Activated naive CD8-positive, alpha-beta T cell treated with anti-CD3 and anti-CD28 coated beads, Interleukin-2, amount 50 U/mL, for 24 hours (primary cell): ENCODE measurements around the gene NRDE2.
A peak's percentile ranks its signal among the peaks of the same experiment; 100 is the strongest.

Source experiments
- ATAC-seq: fragments of 150-1000 bp; cut with Tn5 transposase; one replicate; pipeline ENCODE4 v1.10.0; 2021
- DNase-seq: peaks from one replicate; pipeline ENCODE4 v3.0.0; 2021
- H3K27ac Mint-ChIP-seq: one replicate; pipeline ENCODE4 v1.8.0; 2021; ENCODE audit warnings: mild to moderate bottlenecking, mixed read lengths
- H3K27me3 Mint-ChIP-seq: one replicate; pipeline ENCODE4 v1.8.0; 2021; ENCODE audit warnings: mixed read lengths
- H3K36me3 Mint-ChIP-seq: one replicate; pipeline ENCODE4 v1.8.0; 2021; ENCODE audit warnings: low read depth, mixed read lengths
- H3K4me1 Mint-ChIP-seq: one replicate; pipeline ENCODE4 v1.8.0; 2021; ENCODE audit warnings: mixed read lengths
- H3K4me3 Mint-ChIP-seq: one replicate; pipeline ENCODE4 v1.8.0; 2021; ENCODE audit warnings: mild to moderate bottlenecking, moderate library complexity, mixed read lengths
- H3K9me3 Mint-ChIP-seq: one replicate; pipeline ENCODE4 v1.8.0; 2021; ENCODE audit warnings: mixed read lengths

Gene NRDE2

GRCh38 chr14:90319173-90319572, 12.6 kb downstream of the NRDE2 start:
- Mint-ChIP-seq H3K4me1 (peaks cover 23% of the 10 kb centered on the region), H3K9me3 (peaks cover 12% of the 10 kb centered on the region), H3K27ac (peak overlapping the region; percentile 80), H3K4me3 (no peak overlapping the region), H3K27me3 (no peaks in the 10 kb centered on the region), H3K36me3 (peaks cover 40% of the 10 kb centered on the region)
- DNase-seq = no peak
- ATAC-seq = no peak

- Mint-ChIP-seq H3K4me1 (peaks cover 22% of the 10 kb centered on the region), H3K9me3 (peaks cover 12% of the 10 kb centered on the region), H3K4me3 (no peak overlapping the region), H3K27ac (no peak overlapping the region), H3K36me3 (peaks cover 46% of the 10 kb centered on the region), H3K27me3 (no peaks in the 10 kb centered on the region)
- no peak for DNase-seq
- ATAC-seq = no peak
These were observed 13.7 kb downstream of the NRDE2 start for GRCh38 chr14:90318016-90318415.

GRCh38 chr14:90317286-90317685, 14.5 kb downstream of the NRDE2 start:
- DNase-seq (no peak), ATAC-seq (no peak)
- no peaks in the 10 kb centered on the region for H3K27me3 Mint-ChIP-seq
- peaks cover 48% of the 10 kb centered on the region for H3K36me3 Mint-ChIP-seq
- no peak overlapping the region for H3K4me3 Mint-ChIP-seq
- peaks cover 22% of the 10 kb centered on the region for H3K4me1 Mint-ChIP-seq
- no peak overlapping the region for H3K27ac Mint-ChIP-seq
- peaks cover 12% of the 10 kb centered on the region for H3K9me3 Mint-ChIP-seq

- Mint-ChIP-seq H3K4me1 (no peaks in the 10 kb centered on the region), H3K9me3 (no peaks in the 10 kb centered on the region), H3K4me3 (no peak overlapping the region), H3K36me3 (peaks cover 49% of the 10 kb centered on the region), H3K27me3 (no peaks in the 10 kb centered on the region), H3K27ac (no peak overlapping the region)
- DNase-seq = no peak
- no peak for ATAC-seq
These were observed 23.2 kb downstream of the NRDE2 start for GRCh38 chr14:90308561-90308960.

GRCh38 chr14:90305176-90305601, 26.6 kb downstream of the NRDE2 start:
- ATAC-seq (no peak), DNase-seq (no peak)
- Mint-ChIP-seq H3K9me3 (no peaks in the 10 kb centered on the region), H3K27ac (no peak overlapping the region), H3K36me3 (peaks cover 43% of the 10 kb centered on the region), H3K4me3 (no peak overlapping the region), H3K4me1 (peaks cover 4% of the 10 kb centered on the region), H3K27me3 (no peaks in the 10 kb centered on the region)

GRCh38 chr14:90304502-90304901, 27.2 kb downstream of the NRDE2 start:
- peaks cover 40% of the 10 kb centered on the region for H3K36me3 Mint-ChIP-seq
- peaks cover 4% of the 10 kb centered on the region for H3K4me1 Mint-ChIP-seq
- H3K27ac Mint-ChIP-seq = no peak overlapping the region

GRCh38 chr14:90303473-90303872, 28.3 kb downstream of the NRDE2 start:
- Mint-ChIP-seq H3K27me3 (no peaks in the 10 kb centered on the region), H3K4me1 (peaks cover 4% of the 10 kb centered on the region), H3K36me3 (peaks cover 31% of the 10 kb centered on the region), H3K27ac (no peak overlapping the region), H3K4me3 (no peak overlapping the region), H3K9me3 (no peaks in the 10 kb centered on the region)
- ATAC-seq = no peak
- DNase-seq = no peak

More at GRCh38 chr14:90304502-90304901, 27.2 kb downstream of the NRDE2 start:
- no peak for DNase-seq
- no peaks in the 10 kb centered on the region for H3K27me3 Mint-ChIP-seq
- no peak for ATAC-seq
- H3K9me3 Mint-ChIP-seq = no peaks in the 10 kb centered on the region
- no peak overlapping the region for H3K4me3 Mint-ChIP-seq

- H3K27ac Mint-ChIP-seq = no peak overlapping the region
- no peak for DNase-seq
- H3K27me3 Mint-ChIP-seq = no peaks in the 10 kb centered on the region
- no peak overlapping the region for H3K4me3 Mint-ChIP-seq
- H3K9me3 Mint-ChIP-seq = no peaks in the 10 kb centered on the region
- ATAC-seq = no peak
- peaks cover 29% of the 10 kb centered on the region for H3K36me3 Mint-ChIP-seq
- H3K4me1 Mint-ChIP-seq = peaks cover 4% of the 10 kb centered on the region
These were observed 29.0 kb downstream of the NRDE2 start for GRCh38 chr14:90302529-90303303.

GRCh38 chr14:90301668-90302090, 30.1 kb downstream of the NRDE2 start:
- Mint-ChIP-seq H3K9me3 (no peaks in the 10 kb centered on the region), H3K27me3 (no peaks in the 10 kb centered on the region), H3K4me3 (no peak overlapping the region), H3K27ac (no peak overlapping the region), H3K36me3 (peaks cover 29% of the 10 kb centered on the region), H3K4me1 (peaks cover 4% of the 10 kb centered on the region)
- no peak for DNase-seq
- no peak for ATAC-seq

GRCh38 chr14:90301122-90301521, 30.6 kb downstream of the NRDE2 start:
- Mint-ChIP-seq H3K4me1 (peaks cover 4% of the 10 kb centered on the region), H3K27ac (peak overlapping the region; percentile 37), H3K27me3 (no peaks in the 10 kb centered on the region), H3K9me3 (no peaks in the 10 kb centered on the region), H3K4me3 (no peak overlapping the region), H3K36me3 (peaks cover 31% of the 10 kb centered on the region)
- DNase-seq (no peak), ATAC-seq (no peak)

- DNase-seq (no peak), ATAC-seq (no peak)
- no peaks in the 10 kb centered on the region for H3K9me3 Mint-ChIP-seq
- H3K27ac Mint-ChIP-seq = peak overlapping the region; percentile 37
- H3K4me3 Mint-ChIP-seq = no peak overlapping the region
- H3K36me3 Mint-ChIP-seq = peaks cover 31% of the 10 kb centered on the region
- peaks cover 4% of the 10 kb centered on the region for H3K4me1 Mint-ChIP-seq
- H3K27me3 Mint-ChIP-seq = no peaks in the 10 kb centered on the region
These were observed 31.1 kb downstream of the NRDE2 start for GRCh38 chr14:90300611-90301047.

- no peak overlapping the region for H3K4me3 Mint-ChIP-seq
- H3K9me3 Mint-ChIP-seq = no peaks in the 10 kb centered on the region
- no peak for ATAC-seq
- no peak for DNase-seq
- peaks cover 4% of the 10 kb centered on the region for H3K4me1 Mint-ChIP-seq
- no peaks in the 10 kb centered on the region for H3K27me3 Mint-ChIP-seq
- H3K27ac Mint-ChIP-seq = no peak overlapping the region
- H3K36me3 Mint-ChIP-seq = peaks cover 34% of the 10 kb centered on the region
These were observed 32.3 kb downstream of the NRDE2 start for GRCh38 chr14:90299408-90299807.

GRCh38 chr14:90297876-90298629, 33.7 kb downstream of the NRDE2 start:
- DNase-seq (no peak), ATAC-seq (no peak)
- peaks cover 4% of the 10 kb centered on the region for H3K4me1 Mint-ChIP-seq
- H3K36me3 Mint-ChIP-seq = peaks cover 40% of the 10 kb centered on the region
- H3K27ac Mint-ChIP-seq = no peak overlapping the region
- H3K27me3 Mint-ChIP-seq = no peaks in the 10 kb centered on the region
- no peaks in the 10 kb centered on the region for H3K9me3 Mint-ChIP-seq
- H3K4me3 Mint-ChIP-seq = no peak overlapping the region

- Mint-ChIP-seq H3K4me3 (no peak overlapping the region), H3K4me1 (peaks cover 4% of the 10 kb centered on the region), H3K36me3 (peaks cover 39% of the 10 kb centered on the region), H3K9me3 (no peaks in the 10 kb centered on the region), H3K27ac (no peak overlapping the region), H3K27me3 (no peaks in the 10 kb centered on the region)
- no peak for ATAC-seq
- DNase-seq = no peak
These were observed 35.1 kb downstream of the NRDE2 start for GRCh38 chr14:90296641-90297040.
